HG02763 (cell line): ENCODE results near the gene NPR2.
A peak's percentile ranks its signal among the peaks of the same experiment; 100 is the strongest.

ENCODE experiments used
- ATAC-seq: cut with Tn5 transposase; IDR thresholded peaks from one replicate; pipeline ENCODE4 v1.9.1; 2021; ENCODE audit warnings: mild to moderate bottlenecking, moderate library complexity; ENCODE audit not compliant: unreplicated experiment

The NPR2 gene

DNA sequence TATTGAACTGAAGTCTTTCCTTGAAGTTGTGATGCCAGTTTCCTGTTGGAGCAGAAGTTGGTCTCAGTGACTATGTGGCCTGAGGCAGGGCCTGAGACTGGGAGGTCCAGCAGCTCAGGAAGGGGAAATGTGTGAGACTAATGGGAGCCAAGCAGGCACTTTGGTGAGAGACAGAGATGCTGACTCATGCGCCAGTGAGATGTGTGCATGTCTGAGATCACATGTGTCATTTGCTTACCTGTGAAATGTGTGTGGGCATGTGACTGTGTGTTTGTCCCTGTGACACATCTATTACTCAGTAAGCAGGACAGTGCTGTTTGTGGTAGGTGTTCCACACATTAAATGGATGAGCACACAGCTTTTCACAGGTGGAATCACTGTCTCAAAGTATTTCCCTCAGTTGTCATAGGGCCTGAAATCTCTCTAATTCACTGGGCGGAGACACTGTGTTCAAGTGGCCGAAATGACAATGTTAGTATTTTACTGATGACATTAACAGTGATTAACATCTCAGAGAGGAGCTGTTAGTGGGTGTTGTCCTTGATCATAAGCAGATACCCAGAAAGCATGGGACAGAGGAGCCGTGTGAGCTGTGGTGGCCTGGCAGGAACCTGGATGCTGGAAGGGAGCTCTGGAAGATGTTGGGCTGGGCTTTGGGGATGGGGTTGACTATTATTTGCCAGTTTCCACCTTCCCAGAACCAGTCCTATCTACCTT is 7.4 kb downstream of the NPR2 start:
- ATAC-seq, result no peak

DNA sequence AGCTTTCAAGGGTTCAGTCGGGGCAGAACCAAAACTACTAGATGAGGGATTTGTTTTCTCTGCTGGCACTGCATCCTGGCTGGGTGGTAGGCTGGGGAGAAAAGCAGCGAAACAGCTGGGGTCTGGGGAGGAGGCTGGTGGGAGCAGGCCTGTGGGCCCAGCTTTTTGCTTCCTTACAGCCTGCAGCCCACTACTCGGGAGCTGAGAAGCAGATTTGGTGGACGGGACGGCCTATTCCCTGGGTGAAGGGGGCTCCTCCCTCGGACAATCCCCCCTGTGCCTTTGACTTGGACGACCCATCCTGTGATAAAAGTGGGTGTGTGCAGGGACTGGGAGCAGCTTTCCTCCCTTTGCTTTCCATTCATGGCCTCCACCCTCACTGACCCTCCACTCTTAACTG is 9.1 kb downstream of the NPR2 start:
- ATAC-seq, result no peak

DNA sequence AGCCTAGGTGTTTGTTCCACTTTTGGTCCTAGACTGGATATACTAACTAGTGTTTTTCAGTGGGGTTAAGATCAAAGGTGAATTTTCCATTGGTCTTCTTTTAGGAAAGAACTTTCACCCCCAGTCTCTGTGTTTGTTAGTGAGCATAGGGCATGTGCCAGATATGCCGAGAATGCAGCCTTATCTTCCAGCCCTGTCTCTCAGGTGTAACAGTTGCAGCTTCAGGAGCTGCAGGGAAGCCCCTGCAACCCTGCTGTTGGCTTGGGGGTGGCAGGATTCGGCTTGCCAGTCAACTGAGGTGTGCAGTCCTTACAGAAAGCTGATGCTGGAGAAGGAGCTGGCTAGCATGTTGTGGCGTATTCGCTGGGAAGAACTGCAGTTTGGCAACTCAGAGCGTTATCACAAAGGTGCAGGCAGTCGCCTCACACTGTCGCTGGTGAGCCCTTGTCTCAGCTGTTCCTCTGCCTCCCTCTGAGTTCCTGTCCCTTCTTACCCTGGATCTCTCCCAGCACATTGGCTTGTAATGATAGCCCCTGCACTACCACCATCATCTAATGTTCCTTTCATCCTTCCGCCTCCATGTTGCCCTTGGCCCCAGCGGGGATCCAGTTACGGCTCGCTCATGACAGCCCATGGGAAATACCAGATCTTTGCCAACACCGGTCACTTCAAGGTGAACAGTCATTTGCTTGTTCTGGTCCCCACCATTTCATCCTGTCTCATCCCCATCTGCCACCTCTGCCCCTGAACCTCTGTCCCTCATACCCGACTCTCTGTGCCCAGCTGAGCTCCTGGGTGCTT is 10.1 kb downstream of the NPR2 start:
- ATAC-seq, result no peak

DNA sequence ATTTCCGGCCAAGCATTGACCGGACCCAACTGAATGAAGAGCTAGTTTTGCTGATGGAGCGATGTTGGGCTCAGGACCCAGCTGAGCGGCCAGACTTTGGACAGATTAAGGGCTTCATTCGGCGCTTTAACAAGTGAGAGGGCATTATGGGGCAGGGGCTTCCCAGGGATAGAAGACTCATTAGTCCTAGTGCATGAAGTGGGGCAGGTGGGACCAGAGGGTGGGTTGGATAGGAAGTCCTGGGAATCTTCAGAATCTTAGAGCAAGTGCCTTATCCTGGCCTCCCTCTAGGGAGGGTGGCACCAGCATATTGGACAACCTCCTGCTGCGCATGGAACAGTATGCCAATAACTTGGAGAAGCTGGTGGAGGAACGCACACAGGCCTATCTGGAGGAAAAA is 14.7 kb downstream of the NPR2 start:
- ATAC-seq, result no peak

DNA sequence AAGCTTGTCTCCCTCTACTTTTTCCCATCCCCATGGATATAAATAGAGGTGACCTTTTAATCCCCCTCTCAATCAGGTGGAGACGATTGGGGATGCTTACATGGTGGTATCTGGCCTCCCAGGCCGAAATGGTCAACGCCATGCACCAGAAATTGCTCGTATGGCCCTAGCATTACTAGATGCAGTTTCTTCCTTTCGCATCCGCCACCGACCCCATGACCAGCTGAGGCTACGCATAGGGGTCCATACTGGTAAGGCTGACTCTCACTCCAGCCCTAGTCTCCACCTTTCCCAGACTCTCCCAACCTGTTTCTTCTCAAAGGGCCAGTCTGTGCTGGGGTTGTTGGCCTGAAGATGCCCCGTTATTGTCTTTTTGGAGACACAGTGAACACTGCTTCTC is 17.0 kb downstream of the NPR2 start:
- ATAC-seq, result no peak

DNA sequence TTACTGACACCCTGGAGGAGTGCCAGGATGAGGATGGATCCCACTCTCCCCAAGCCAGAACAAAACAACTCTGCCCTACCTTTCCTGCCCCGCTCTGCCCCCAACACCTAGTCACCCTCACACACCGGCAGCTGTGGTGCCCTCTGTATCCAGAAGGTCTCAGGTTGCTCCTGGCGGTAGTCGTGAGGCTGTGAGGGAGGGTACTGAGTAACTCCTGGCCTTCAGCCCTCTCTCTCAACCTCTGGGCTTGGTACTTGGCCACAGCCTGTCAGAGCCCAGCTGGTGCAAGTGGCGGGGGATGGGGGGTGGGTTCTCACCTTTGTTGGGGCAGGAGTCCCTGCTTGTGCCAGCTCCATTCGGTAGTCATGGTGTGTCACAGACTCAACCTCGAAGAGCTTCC is 18.7 kb downstream of the NPR2 start:
- ATAC-seq, result no peak

DNA sequence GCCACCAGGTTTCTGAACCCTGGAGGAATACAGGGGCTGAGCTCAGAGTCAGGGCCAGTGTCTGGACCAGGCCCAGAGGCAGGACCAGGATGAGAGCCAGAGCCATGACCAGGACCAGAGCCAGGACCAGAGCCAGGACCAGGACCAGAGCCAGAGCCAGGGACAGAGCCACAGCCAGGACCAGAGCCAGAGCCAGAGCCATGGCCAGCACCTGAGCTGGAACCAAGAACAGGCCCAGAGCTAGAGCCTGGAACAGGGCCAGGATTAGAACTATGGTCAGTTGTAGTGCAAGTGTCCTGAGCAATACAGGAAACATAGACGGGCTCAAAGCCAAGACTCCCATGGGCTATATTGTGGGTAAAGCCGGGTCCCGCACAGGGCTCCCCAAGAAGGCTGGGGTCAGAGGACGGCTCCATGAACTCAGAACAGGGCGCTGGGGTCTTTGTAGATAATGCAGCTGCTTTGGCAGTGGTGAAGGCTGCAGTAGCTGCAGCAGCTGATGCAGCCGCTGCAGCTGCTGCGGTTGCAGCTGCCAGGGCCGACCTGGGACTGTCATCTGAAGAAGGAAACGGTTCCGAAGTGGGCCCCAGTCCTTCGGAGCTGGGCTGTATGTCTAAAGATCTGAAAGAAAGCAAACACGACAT is 20.1 kb downstream of the NPR2 start:
- no peak for ATAC-seq

DNA sequence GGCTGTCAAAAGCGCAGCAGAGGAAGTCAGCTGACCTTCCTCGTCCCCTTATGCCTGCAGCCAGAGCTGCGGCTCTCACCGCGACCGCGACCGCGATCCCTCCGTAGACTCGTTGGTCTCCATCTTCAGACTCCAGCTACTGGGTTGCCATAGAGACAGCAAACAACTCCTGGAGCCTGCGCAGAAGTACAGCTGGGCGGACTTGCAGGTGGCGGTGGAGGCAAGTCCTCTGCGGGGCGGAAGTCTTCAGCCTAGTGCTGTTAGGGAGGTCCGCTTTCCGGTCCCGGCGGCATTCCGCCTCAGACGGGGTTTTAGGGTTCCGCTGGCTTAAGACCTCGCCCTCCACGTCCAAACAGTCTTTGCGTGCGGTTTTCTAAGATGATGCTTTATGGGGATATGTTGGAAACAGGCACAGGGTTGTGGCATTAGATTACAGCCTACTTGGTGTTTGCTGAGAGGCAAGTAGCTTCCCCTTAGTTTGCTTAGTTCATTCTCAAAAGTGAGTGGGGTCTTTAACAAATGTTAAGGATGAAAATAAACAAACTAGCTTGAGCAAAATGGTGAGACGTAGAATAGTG is 20.7 kb downstream of the NPR2 start, which contains the start of gene SPAG8:
SPAG8 (minus strand) TSS at position 238 of the 578 bp plus-strand sequence; CDS start at position 123, 115 bp downstream.
- ATAC-seq, result peak; percentile 51

DNA sequence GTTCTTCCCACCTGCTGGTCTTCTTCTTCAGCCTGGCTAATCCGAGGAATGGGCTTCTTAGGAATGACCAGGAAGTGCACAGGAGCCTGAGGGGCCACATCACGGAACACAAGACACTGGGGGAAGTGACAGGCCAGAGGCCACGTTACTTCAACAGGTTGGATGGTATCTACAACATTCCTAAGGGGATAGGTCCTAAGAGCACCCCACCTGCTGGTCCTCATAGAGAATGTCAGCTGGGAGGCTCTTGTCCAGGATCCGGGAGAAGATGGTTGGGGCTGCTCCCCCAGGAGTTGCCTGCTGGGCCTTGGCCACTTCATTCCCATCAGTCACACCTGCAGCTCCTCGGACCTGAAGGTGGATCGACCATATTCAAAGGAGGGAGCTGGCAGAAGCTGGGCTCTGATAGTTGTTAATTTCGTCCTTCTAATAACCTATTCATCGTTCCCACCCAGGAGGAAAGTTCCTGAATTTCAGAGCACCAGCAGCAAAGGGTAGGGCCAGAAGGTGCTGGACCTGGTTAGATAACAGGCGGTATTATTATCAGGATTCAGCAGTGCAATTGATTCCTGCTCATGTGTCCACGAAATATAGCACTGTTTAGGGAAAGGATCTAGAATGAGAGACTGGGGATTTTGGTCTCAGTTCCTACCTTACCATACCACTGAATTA is 22.2 kb downstream of the NPR2 start:
- ATAC-seq, result no peak

DNA sequence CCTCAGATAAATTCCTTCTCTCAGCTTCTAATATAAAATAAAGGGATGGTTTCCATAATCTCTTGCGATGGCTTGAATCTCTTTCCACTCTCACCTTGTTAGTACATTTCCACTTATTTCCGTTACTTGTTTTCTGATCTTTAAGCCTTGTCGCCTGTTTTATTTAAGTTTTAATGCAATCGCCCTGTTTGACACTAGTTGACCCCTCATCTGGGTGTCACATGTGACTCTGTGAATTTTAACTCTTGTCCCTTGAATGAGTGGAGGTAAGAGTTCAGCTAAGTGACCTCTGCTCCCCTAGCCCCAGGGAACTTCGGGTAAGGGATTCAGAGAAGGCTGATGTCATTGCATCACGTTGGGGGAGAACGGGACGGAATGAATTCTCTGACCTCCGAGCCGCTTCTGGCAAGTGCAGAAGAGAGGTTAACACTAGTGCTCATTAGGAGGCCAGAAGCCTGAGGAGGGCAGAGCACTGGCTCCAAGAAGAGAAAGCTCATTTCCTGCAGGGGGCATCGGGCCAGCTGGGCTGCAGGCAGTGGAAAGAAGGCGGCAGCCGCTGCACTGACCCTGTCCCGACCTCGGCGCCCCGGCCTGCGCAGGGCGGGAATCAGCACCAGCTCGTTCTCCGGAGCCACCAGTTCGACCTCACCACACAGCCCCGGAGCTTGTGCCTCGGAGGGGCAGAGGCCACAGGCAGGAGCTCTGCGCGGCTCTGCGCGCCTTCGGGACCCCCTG is 22.9 kb downstream of the NPR2 start:
- ATAC-seq, result peak; percentile 17

DNA sequence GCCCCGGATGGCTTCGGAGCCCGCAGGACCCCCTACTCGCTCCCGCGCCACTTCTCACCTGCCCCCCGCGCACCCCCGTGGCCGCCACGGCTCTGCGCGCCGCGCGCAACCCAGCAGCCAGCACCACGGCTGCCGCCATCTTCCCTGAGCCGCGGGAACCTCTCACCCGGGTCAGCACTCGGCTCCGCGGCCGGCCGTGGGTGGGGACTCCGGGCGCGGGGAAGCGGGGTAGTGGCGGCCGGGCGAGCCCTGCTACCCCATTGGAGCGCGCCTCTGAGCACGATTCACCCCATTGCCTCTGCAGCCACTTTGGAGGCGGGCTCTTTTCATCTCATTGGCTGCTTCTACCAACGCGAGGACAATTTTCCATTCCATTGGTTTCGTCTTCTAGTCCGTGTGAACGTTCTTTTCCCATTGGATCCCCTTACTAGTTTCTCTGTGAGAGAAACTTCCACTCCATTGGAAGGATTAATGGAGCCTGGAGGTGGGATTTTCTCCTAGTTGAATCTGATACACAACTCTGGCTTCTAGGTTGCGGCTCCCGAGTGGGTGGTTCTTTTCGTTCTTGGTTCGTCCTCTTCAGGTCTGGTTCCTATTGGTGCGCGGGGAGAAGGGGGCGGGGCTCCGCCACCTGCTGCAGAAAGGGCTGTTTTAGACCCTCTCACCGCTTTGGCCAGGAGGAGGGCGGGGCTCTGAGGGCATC is 23.6 kb downstream of the NPR2 start, which contains the start of gene HINT2:
HINT2 (minus strand) TSS at position 202 of the 703 bp plus-strand sequence; CDS start at position 139, 63 bp downstream.
- ATAC-seq, result peak; percentile 70

DNA sequence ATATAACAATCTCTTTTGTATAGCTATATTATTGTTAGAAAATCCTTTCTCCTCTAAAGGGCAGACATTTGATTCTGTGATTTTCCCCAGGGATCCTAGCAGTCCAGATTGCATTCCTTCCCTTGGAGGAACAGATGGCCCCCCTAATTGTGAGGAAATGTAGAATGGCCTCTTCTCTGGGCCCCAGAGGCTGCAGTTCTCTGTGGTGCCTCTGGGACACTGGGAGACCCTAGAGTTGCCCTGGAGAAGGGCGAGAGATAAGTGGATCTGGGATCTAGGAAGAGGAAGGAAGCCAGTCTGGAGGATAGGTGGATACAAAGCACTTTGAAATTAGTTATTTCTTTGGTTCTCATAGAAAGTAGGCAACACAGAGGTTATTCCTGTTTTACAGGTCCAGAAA is 25.3 kb downstream of the NPR2 start:
- ATAC-seq, result no peak

DNA sequence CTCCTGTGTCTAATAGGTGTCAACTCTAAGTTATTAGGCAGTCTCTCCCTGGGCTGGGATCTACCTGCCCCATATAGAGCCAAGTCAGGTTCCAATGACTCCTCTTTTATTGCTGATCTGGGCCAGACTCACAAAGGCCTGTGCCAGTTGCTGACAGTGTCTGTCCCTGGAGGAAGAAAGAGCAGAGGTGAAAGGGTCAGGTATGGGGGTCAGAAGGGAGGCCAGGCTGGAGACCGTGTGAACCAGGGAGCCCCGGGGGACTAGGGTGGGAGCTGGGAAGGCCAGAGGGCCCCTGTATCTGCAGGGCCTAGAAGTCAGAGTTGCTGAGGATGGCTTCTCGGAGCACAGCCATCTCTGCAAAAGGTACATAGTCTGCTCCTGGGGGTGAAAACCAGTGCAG is 26.9 kb downstream of the NPR2 start:
- no peak for ATAC-seq

DNA sequence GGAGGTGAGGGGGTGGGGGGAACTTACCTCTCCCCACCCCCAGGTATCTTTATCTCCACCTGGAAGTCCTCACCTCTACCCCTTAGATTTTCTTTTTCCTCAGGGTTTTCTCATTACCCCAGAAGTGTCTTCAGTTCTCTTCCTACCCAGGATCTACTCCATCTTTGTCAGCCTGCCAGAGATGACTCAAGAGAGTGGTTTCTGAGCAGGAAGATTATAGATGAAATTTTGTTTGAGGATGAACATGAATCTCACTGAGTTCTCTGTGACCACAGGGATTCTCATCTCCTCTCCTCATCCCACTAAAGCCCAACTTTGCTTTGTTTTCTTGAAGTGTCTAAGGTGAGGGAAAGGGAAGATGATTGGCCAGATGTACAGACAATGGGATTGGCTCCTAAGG is 28.7 kb downstream of the NPR2 start:
- ATAC-seq, result no peak

DNA sequence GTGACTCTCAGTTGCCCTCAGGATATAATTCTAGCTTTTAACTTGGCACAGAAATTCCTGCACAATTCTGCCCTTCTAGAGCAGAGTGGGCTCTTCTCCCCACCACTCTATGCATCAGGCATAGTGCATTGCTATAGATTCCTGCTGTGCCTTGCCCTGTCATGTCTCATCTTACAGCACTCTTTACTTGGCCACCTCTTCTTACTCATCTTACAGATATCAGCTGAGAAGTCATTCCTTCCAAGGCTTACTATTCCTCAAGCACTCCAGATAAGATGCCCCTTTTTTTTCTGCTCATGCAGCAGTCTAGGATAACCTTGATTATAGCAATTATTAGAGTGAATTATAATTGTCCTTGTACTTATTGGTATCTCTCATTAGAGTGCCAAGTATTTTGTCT is 31.5 kb downstream of the NPR2 start:
- ATAC-seq, result no peak

DNA sequence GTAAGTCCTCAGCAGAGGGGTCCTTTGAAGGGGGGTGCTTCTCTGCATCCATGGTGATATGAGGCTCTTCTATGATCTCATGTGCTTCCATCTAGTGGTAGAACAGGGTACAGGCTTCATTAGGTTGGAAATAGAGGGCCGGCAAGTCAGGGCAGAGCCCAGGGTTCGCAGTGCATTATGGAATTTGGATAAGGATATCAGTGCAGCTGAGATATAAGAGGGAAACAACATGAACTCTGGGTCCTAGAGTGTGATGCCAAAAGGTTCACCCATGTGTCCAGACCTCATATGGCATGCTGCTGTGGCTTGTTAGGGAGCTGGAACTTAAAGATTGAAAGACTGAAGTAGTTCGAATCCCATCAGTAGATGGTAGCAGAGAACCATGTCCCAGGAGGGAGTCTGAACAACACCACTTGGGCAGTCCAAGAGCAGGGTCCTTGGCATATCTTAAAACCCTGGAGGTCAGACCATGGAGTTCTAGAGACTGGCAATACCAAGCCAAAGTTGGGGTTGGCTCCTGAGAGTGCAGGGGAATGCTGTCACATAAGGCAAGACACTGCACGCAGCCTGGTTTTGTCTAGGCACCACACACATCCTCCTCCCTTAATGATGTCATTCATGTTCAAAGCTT is 34.8 kb downstream of the NPR2 start:
- no peak for ATAC-seq

DNA sequence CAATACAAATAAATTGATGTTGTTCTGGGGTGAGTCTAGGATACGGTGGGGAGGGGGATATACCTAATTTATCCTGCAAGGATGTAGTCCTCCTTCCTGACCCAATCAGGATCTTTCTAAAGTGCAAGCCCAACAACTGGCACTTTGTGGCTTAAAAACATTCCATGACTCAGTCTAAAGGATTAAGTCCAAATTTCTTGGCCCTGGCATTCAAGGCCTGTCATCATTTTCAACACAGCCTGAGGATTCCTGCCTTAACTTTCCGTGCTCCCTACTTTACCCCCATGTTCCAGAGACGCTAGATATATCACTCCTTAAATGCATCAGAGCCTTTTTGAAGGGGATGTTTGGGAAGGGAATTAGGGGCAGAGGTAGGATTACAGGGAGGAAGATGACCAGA is 36.1 kb downstream of the NPR2 start:
- no peak for ATAC-seq

DNA sequence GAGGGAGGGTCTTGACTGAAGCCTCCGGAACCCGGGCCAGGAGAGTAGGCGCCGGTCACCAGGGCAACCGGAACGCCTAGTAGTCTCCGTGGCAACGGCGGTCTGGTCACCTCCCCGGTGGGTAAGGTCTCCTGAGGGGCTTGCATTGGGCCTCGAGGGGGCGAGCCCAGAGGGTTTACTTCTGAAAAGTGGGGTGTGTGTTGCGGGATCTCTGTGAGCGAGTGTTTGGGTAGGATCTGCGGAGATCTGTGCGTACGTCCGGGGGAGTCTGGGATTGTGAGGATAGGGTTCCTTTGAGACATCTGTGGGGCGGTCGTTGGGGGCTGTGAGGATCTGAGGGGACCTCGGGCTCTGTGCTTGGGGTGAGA is 37.3 kb downstream of the NPR2 start, which contains the start of gene FAM221B:
FAM221B (minus strand) TSS at position 17 of the 368 bp plus-strand sequence. CDS start 2,571 bp downstream, outside the sequence.
- ATAC-seq, result no peak
